ENCODE measurements around the gene SNED1.

DNA sequence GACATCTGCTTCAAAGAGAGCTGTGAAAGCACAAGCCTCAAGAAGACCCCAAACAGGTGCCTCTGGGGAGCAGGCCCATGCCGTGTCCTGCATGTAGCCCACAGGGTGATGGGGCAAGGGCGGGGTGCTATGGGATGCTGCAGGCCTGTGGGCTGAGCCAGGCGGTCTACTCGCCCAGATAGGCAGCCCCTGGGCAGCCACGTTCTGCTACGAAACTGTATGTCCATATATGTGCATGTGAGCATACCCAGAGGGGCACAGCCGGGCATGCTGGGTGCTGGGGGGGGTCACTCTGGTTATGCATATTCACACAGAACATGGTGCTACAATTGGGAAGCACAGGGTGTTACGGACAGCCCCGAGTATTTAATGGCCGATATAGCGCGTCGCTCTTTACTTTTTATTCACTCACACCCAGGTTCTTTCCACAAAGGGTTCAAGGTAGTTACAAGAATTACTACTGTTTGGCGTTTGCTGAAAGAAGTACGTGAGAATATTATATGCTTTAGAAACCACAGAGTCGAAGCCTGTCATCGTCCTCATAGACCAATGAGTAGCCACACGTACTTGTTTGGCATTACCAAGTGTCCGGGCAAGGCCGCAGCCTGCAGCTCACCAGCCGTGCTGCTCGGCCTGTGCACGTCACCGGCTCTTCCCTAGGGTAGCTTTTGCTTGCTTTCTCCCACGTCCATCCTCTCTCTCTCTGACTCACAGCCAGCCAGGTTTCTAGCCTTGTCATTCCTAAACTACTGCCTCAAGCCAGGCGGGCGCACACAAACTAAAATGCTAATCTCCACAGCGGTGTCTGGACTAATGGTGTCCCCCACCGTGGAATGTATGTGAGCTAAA, 89.2 kb downstream of the SNED1 start:
- TF ChIP-seq EZH2 (IDR thresholded peaks at IDR 0.05; ENCODE audit: insufficient read depth, poor library complexity, severe bottlenecking) (no peak), EZH2phosphoT487 (IDR thresholded peaks at IDR 0.05; ENCODE audit: insufficient read depth, low read depth) (no peak)

Data from GM23248 (cell line).